SU-DHL-6 (cell line): Measurements from ENCODE around the gene WNT9A.
"Not testable (repeated sequence)": the region's sequence is repeated elsewhere in the genome, so short reads cannot be mapped to it uniquely, and the experiment has no call there.

Experiments
- H2AFZ ChIP-seq: fragments of 200-600 bp; sonication (generic); 2 replicates; pipeline ENCODE4 v1.6.1; 2014; ENCODE audit warnings: low read depth, mild to moderate bottlenecking, moderate library complexity, mixed read lengths, antibody characterized with exemption, low read length; ENCODE audit not compliant: severe bottlenecking
- H3F3A ChIP-seq: fragments of 200-600 bp; shearing (Covaris generic); 2 replicates; pipeline ENCODE4 v1.6.0; 2016; ENCODE audit warnings: antibody characterized with exemption, mild to moderate bottlenecking; ENCODE audit not compliant: insufficient read depth
- H3K27ac ChIP-seq: fragments of 200-600 bp; sonication (generic); 2 replicates; pipeline ENCODE4 v1.5.1; 2016; ENCODE audit warnings: low read depth, mild to moderate bottlenecking, low read length, moderate library complexity, mixed read lengths
- H3K27me3 ChIP-seq: fragments of 200-600 bp; sonication (generic), shearing (Covaris generic); 2 replicates; pipeline ENCODE4 v1.6.0; 2014; ENCODE audit warnings: mild to moderate bottlenecking, low read length
- H3K36me3 ChIP-seq: fragments of 200-600 bp; sonication (generic); 2 replicates; pipeline ENCODE4 v1.6.1; 2014; ENCODE audit warnings: mild to moderate bottlenecking, low read length, mixed read lengths
- H3K4me2 ChIP-seq: fragments of 300-600, 200-600 bp; shearing (Covaris generic), sonication (generic); 2 replicates; pipeline ENCODE4 v1.6.0; 2014; ENCODE audit warnings: low read length, low read depth, mild to moderate bottlenecking; ENCODE audit not compliant: poor library complexity, severe bottlenecking
- H3K4me3 ChIP-seq: fragments of 200-600 bp; sonication (generic); 2 replicates; pipeline ENCODE4 v1.5.1; 2014; ENCODE audit warnings: antibody characterized with exemption, low read length, mild to moderate bottlenecking, mixed read lengths; ENCODE audit not compliant: insufficient read depth, poor library complexity, severe bottlenecking
- H3K79me2 ChIP-seq: fragments of 200-600 bp; sonication (generic); 2 replicates; pipeline ENCODE4 v1.6.1; 2014; ENCODE audit warnings: mild to moderate bottlenecking, low read length, moderate library complexity; ENCODE audit not compliant: insufficient read depth
- H3K9ac ChIP-seq: fragments of 200-600 bp; sonication (generic); 2 replicates; pipeline ENCODE4 v1.7.0; 2014; ENCODE audit warnings: mild to moderate bottlenecking, low read length
- H3K9me2 ChIP-seq: fragments of 200-600 bp; sonication (generic); replicated peaks from 2 replicates; pipeline ENCODE4 v1.6.1; 2014; ENCODE audit warnings: low read length; ENCODE audit not compliant: insufficient read depth
- H3K9me3 ChIP-seq: fragments of 200-600 bp; sonication (generic); 2 replicates; pipeline ENCODE4 v1.6.1; 2014; ENCODE audit warnings: low read length, mixed read lengths; ENCODE audit not compliant: insufficient read depth
- H4K20me1 ChIP-seq: fragments of 200-600 bp; sonication (generic); 2 replicates; pipeline ENCODE4 v1.6.1; 2014; ENCODE audit warnings: low read depth, mild to moderate bottlenecking, antibody characterized with exemption, low read length, moderate library complexity, mixed read lengths
- CTCF ChIP-seq: fragments of 200-600 bp; sonication (generic); IDR thresholded peaks from one replicate; pipeline ENCODE4 v1.5.1; 2017; ENCODE audit warnings: antibody characterized with exemption, mild to moderate bottlenecking, low read length, moderate library complexity; ENCODE audit not compliant: insufficient read depth, poor library complexity, severe bottlenecking
- EZH2phosphoT487 ChIP-seq: fragments of 200-600 bp; sonication (generic), shearing (Covaris generic); conservative IDR thresholded peaks from 2 replicates; pipeline ENCODE4 v1.6.1; 2018; ENCODE audit warnings: mild to moderate bottlenecking, antibody characterized with exemption, low read length, moderate library complexity, mixed read lengths

WNT9A gene

GRCh38 chr1:227880342-227880924 lies 67.3 kb downstream of the WNT9A start:
- H3K9me2 ChIP-seq = no peaks in the 10 kb centered on the region
- no peaks in the 10 kb centered on the region for H3K9me3 ChIP-seq
- H2AFZ ChIP-seq = no peak overlapping the region
- no peak overlapping the region for H3K9ac ChIP-seq
- no peaks in the 10 kb centered on the region for H4K20me1 ChIP-seq
- no peaks in the 10 kb centered on the region for H3K36me3 ChIP-seq
- H3K4me3 ChIP-seq = no peak overlapping the region
- no peaks in the 10 kb centered on the region for H3K79me2 ChIP-seq
- H3K27me3 ChIP-seq = no peaks in the 10 kb centered on the region
- H3F3A ChIP-seq = no peaks in the 10 kb centered on the region
- H3K27ac ChIP-seq = no peak overlapping the region
- H3K4me2 ChIP-seq = no peak overlapping the region
- no peak for TF ChIP-seq CTCF
- TF ChIP-seq EZH2phosphoT487 = no peak

DNA sequence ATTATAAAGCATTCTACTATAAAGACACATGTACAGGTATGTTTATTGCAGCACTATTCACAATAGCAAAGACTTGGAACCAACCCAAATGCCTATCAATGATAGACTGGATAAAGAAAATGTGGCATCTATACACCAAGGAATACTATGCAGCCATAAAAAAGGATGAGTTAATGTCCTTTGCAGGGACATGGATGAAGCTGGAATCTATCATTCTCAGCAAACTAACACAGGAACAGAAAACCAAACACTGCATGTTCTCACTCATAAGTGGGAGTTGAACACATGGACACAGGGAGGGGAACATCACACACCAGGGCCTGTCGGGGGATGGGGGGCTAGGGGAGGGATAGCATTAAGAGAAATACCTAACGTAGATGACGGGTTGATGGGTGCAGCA lies 69.9 kb downstream of the WNT9A start:
- not testable (repeated sequence) for H3K27me3 ChIP-seq, H3K27ac ChIP-seq, H3K9me2 ChIP-seq, H3K36me3 ChIP-seq, H3K79me2 ChIP-seq, H3K4me3 ChIP-seq, H3K9ac ChIP-seq, H3F3A ChIP-seq, H2AFZ ChIP-seq, H4K20me1 ChIP-seq, H3K4me2 ChIP-seq, H3K9me3 ChIP-seq

GRCh38 chr1:227871892-227872291 lies 75.8 kb downstream of the WNT9A start:
- not testable (repeated sequence) for H3K27ac ChIP-seq, H3F3A ChIP-seq, H3K9me3 ChIP-seq, H3K9me2 ChIP-seq, H3K9ac ChIP-seq, H3K27me3 ChIP-seq, H4K20me1 ChIP-seq, H3K4me2 ChIP-seq, H2AFZ ChIP-seq, H3K4me3 ChIP-seq, H3K79me2 ChIP-seq, H3K36me3 ChIP-seq

DNA sequence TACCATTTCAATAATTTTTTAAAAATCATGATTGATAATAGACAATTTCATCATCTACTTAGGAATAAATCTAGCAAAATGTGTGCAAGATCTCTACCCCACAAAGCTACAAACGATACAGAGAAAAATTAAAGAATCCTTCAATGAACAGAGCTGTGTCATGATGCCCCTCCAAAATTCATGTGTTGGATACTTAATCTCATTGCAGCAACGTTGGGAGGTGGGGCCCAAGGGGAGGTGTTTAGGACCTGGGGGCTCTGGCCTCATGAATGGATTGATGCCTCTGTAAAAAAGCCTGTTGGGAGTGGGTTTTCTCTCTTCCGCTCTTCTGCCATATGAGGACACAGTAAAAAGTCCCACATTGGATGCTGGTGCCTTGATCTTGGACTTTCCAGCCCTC lies 77.4 kb downstream of the WNT9A start:
- H3K4me3 ChIP-seq = no peak overlapping the region
- H3K27ac ChIP-seq = no peak overlapping the region
- no peaks in the 10 kb centered on the region for H3K27me3 ChIP-seq
- no peaks in the 10 kb centered on the region for H3K79me2 ChIP-seq
- no peak overlapping the region for H3K9ac ChIP-seq
- H3K36me3 ChIP-seq = no peaks in the 10 kb centered on the region
- TF ChIP-seq EZH2phosphoT487 = no peak
- no peak overlapping the region for H2AFZ ChIP-seq
- no peak overlapping the region for H3K4me2 ChIP-seq
- no peaks in the 10 kb centered on the region for H4K20me1 ChIP-seq
- H3K9me3 ChIP-seq = no peaks in the 10 kb centered on the region
- no peaks in the 10 kb centered on the region for H3K9me2 ChIP-seq
- H3F3A ChIP-seq = no peaks in the 10 kb centered on the region

DNA sequence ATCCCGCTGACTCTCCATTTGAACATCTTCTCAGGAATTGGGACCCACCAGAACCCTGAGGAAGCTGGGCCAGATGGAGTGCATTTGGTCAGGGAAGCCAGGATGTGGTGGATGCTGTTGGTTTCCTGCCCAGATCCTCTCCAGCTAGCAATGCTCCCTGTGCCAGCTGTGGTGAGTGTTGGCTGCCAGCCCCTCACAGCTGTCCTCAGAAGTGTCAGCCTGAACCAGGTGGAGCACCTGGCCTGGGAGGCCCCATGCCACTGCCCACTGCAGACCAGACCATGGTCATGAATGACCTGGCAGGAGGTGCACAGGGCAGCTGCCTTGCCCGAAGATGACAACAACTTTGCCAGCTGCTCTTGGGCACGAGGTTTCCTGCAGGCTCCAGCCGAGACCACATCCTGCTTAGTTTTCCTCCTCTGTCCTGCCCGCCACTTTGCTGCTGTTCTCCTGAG lies 77.9 kb downstream of the WNT9A start:
- H3K4me3 ChIP-seq = no peak overlapping the region
- no peaks in the 10 kb centered on the region for H3K9me3 ChIP-seq
- TF ChIP-seq CTCF (no peak), EZH2phosphoT487 (no peak)
- H4K20me1 ChIP-seq = no peaks in the 10 kb centered on the region
- H3K27ac ChIP-seq = no peak overlapping the region
- H3K9ac ChIP-seq = no peak overlapping the region
- no peak overlapping the region for H3K4me2 ChIP-seq
- no peak overlapping the region for H2AFZ ChIP-seq
- no peaks in the 10 kb centered on the region for H3F3A ChIP-seq
- H3K9me2 ChIP-seq = no peaks in the 10 kb centered on the region
- no peaks in the 10 kb centered on the region for H3K79me2 ChIP-seq
- no peaks in the 10 kb centered on the region for H3K36me3 ChIP-seq
- H3K27me3 ChIP-seq = no peaks in the 10 kb centered on the region
